K562 (cell line): ENCODE measurements around the gene ZC3H18.

Experiments used
- CBX3 ChIP-seq, 2 experiments: IDR thresholded peaks; 1 replicate in 1 of 2; 2 replicates in 1 of 2; pipeline ENCODE4 v1.6.1; 2012; ENCODE audit warnings: inconsistent platforms in 2 of 2, low read length in 2 of 2, borderline replicate concordance in 1 of 2, control low read depth in 1 of 2
- CTCF ChIP-seq, 3 experiments: IDR thresholded peaks in 2 of 3; conservative IDR thresholded peaks in 1 of 3; 2 replicates each; pipeline ENCODE4 v1.5.1; 2011 to 2012; ENCODE audit warnings: low read length in 3 of 3, mild to moderate bottlenecking in 3 of 3, control low read depth in 2 of 3, improper control_type of control experiment in 1 of 3, inconsistent platforms in 1 of 3, low read depth in 1 of 3, mixed read lengths in 1 of 3, moderate library complexity in 1 of 3; ENCODE audit not compliant: insufficient read depth in 2 of 3
- SREBF1 ChIP-seq: fragments of 150-350 bp; IDR thresholded peaks from 2 replicates; pipeline ENCODE4 v1.6.1; 2014; ENCODE audit warnings: antibody characterized with exemption, low read depth, low read length, borderline replicate concordance
- ZKSCAN3 ChIP-seq: fragments of 250-450 bp; sonication (Bioruptor Pico); IDR thresholded peaks from 2 replicates; pipeline ENCODE4 v1.4.0; 2020

DNA sequence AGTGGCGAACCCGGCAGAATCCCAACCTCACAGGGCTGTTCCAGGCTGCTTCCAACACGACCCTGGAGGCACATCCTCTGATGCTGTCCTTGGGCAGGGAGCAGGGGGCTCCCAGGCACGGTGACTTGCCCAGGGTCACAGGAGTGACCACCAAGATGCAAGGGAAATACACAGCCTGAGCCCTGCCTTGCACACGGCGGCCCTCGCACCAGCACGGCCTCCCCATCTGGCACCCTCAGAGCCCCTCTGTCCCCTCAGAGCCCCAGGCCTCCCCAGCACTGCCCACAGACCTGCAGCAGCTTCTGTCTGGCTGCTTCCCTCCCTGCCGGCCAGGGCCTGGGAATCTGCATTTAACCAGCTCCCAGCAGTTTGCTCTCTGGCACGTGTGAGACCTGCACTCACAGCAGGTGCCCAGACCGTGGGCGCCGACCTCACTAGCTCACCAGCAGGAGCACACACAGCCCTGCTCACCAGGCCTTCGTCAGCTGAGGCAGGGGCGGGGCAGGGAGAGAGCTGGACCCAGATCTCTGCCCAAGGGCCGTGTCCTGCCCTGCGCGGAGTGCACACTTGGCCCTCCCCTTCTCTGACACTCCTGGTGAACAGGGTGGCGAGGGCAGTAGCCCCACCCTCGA, 29.7 kb upstream of the ZC3H18 start:
- TF ChIP-seq SREBF1 (no peak), ZKSCAN3 (CRISPR knock-in tag) (no peak), CTCF (IDR thresholded peaks at IDR 0.05 in 2 of 3, conservative IDR thresholded peaks at IDR 0.05 in 1 of 3; ENCODE audit: insufficient read depth in 2 of 3, low read depth in 1 of 3, low read length in 3 of 3) (no peak), CBX3 (IDR thresholded peaks at IDR 0.05; ENCODE audit: borderline replicate concordance in 1 of 2, low read length in 2 of 2) (no peak)
